Fibroblast of skin of abdomen (primary cell): ENCODE results near the gene TRIM46.
"Not testable (repeated sequence)": the region's sequence is repeated elsewhere in the genome, so short reads cannot be mapped to it uniquely, and the experiment has no call there.

ENCODE experiments used
- DNase-seq: peaks from one replicate; pipeline ENCODE4 v3.0.0-alpha.2; 2013

TRIM46 gene

GRCh38 chr1:155139895-155140629 lies 33.6 kb upstream of the TRIM46 start, which contains the start of gene DPM3:
Gene DPM3 (minus strand): TSS chr1:155140531. CDS start chr1:155140240, 291 bp downstream.
- peak; percentile 73 for DNase-seq

GRCh38 chr1:155140630-155140953 lies 33.1 kb upstream of the TRIM46 start:
- no peak for DNase-seq

GRCh38 chr1:155141749-155142148 lies 31.9 kb upstream of the TRIM46 start:
- no peak for DNase-seq

GRCh38 chr1:155145491-155145890 lies 28.2 kb upstream of the TRIM46 start:
- DNase-seq: no peak

- DNase-seq: not testable (repeated sequence)
Measured at GRCh38 chr1:155155996-155156643, 17.5 kb upstream of the TRIM46 start.

- DNase-seq: no peak
Measured at GRCh38 chr1:155158991-155159390, 14.7 kb upstream of the TRIM46 start.

- DNase-seq: no peak
Measured at GRCh38 chr1:155160128-155160527, 13.5 kb upstream of the TRIM46 start.

GRCh38 chr1:155162631-155163030 lies 11.0 kb upstream of the TRIM46 start:
- DNase-seq: not testable (repeated sequence)

GRCh38 chr1:155163785-155164184 lies 9.9 kb upstream of the TRIM46 start:
- not testable (repeated sequence) for DNase-seq

GRCh38 chr1:155164625-155165024 lies 9.0 kb upstream of the TRIM46 start:
- DNase-seq: not testable (repeated sequence)

- DNase-seq: no peak
Measured at GRCh38 chr1:155166051-155166470, 7.6 kb upstream of the TRIM46 start.

- DNase-seq: no peak
Measured at GRCh38 chr1:155166471-155167165, 7.0 kb upstream of the TRIM46 start.

GRCh38 chr1:155167166-155168104 lies 6.2 kb upstream of the TRIM46 start:
- DNase-seq: peak; percentile 71

- DNase-seq: not testable (repeated sequence)
Measured at GRCh38 chr1:155168105-155168445, 5.6 kb upstream of the TRIM46 start.

GRCh38 chr1:155168456-155169210 lies 5.0 kb upstream of the TRIM46 start:
- DNase-seq: no peak

GRCh38 chr1:155169541-155169940 lies 4.1 kb upstream of the TRIM46 start:
- no peak for DNase-seq

- DNase-seq: no peak
Measured at GRCh38 chr1:155170101-155170785, 3.4 kb upstream of the TRIM46 start.

- DNase-seq: no peak
Measured at GRCh38 chr1:155170806-155171205, 2.8 kb upstream of the TRIM46 start.

GRCh38 chr1:155171836-155172731 lies 1.6 kb upstream of the TRIM46 start:
- DNase-seq: no peak
